Natural killer cell (primary cell): ENCODE results near the gene MED13L. TPM values are rescaled to one million over a fixed set of nuclear protein-coding genes. Genes with fewer than 3 reads are reported as not detected.
"Not testable (repeated sequence)": the region's sequence is repeated elsewhere in the genome, so short reads cannot be mapped to it uniquely, and the experiment has no call there.

Experiments used
- ATAC-seq, 3 donors: fragments of 150-1000 bp in 2 of 3; fragments of 200-7000 bp in 1 of 3; cut with Tn5 transposase; 1 replicate in 1 of 3; 2 replicates in 2 of 3; pipeline ENCODE4 v1.10.0; 2021; ENCODE audit warnings: mild to moderate bottlenecking in 2 of 3, moderate library complexity in 2 of 3
- DNase-seq, 2 donors: peaks; one replicate each; pipeline versions ENCODE4 v3.0.0 to v3.0.0-alpha.2; 2013 to 2021; ENCODE audit warnings: mixed read lengths in 1 of 2
- H3K27ac ChIP-seq: one replicate; pipeline ENCODE4 v1.5.1; 2013; ENCODE audit warnings: mild to moderate bottlenecking, low read length
- H3K27me3 ChIP-seq: one replicate; pipeline ENCODE4 v1.6.1; 2013; ENCODE audit warnings: low read length; ENCODE audit not compliant: control insufficient read depth, insufficient read depth
- H3K36me3 ChIP-seq: one replicate; pipeline ENCODE4 v1.6.1; 2013; ENCODE audit warnings: low read length; ENCODE audit not compliant: control insufficient read depth, insufficient read depth
- H3K4me1 ChIP-seq: one replicate; pipeline ENCODE4 v1.6.1; 2013; ENCODE audit warnings: low read length; ENCODE audit not compliant: control insufficient read depth, insufficient read depth
- H3K4me3 ChIP-seq: one replicate; pipeline ENCODE4 v1.5.1; 2013; ENCODE audit warnings: low read length
- H3K9me3 ChIP-seq: one replicate; pipeline ENCODE4 v1.6.1; 2013; ENCODE audit warnings: low read length; ENCODE audit not compliant: control insufficient read depth, insufficient read depth
- H3K27ac Mint-ChIP-seq, 2 donors: one replicate each; pipeline ENCODE4 v1.8.0; 2022; ENCODE audit warnings: mild to moderate bottlenecking in 2 of 2, mixed read lengths in 2 of 2, moderate library complexity in 1 of 2
- H3K27me3 Mint-ChIP-seq, 2 donors: one replicate each; pipeline ENCODE4 v1.8.0; 2022; ENCODE audit warnings: low read depth in 2 of 2, mixed read lengths in 2 of 2
- H3K36me3 Mint-ChIP-seq: one replicate; pipeline ENCODE4 v1.8.0; 2022; ENCODE audit warnings: mixed read lengths
- H3K4me1 Mint-ChIP-seq, 2 donors: one replicate each; pipeline ENCODE4 v1.8.0; 2022; ENCODE audit warnings: mixed read lengths in 2 of 2
- H3K4me3 Mint-ChIP-seq: one replicate; pipeline ENCODE4 v1.8.0; 2022; ENCODE audit warnings: mild to moderate bottlenecking, moderate library complexity, mixed read lengths
- H3K9me3 Mint-ChIP-seq, 2 donors: one replicate each; pipeline ENCODE4 v1.8.0; 2022; ENCODE audit warnings: mixed read lengths in 2 of 2
- WGBS: methylation state at CpG from one replicate; pipeline ENCODE4 v1.1.7; 2013; ENCODE audit warnings: missing lambda C conversion rate; ENCODE audit not compliant: insufficient coverage; 5-methylcytosine and 5-hydroxymethylcytosine counted together
- intact Hi-C: fragments of 100-400 bp; cut with micrococcal nuclease; formaldehyde crosslinking; loops from one replicate; pipeline ENCODE4 v1.14.2; 2022
- total RNA-seq, 4 donors: library from RNA; stranded (reverse); fragments of 120-200 nt in 1 of 4; gene quantifications; one replicate each; pipeline versions ENCODE4 v1.2.3 to v1.2.4, GENCODE V29; 2013 to 2022
- TF ChIP-seq, protein P1 (sequence below): fragments of 200-600 bp; IDR thresholded peaks from one replicate; pipeline ENCODE4 v1.8.0; 2022; ENCODE audit warnings: antibody characterized with exemption

The MED13L gene
- total RNA-seq, 3 donors from 2014 or later (not counting 1 experiment from before 2014, with no cell fraction given) = 237 to 316 (median 240) TPM

DNA sequence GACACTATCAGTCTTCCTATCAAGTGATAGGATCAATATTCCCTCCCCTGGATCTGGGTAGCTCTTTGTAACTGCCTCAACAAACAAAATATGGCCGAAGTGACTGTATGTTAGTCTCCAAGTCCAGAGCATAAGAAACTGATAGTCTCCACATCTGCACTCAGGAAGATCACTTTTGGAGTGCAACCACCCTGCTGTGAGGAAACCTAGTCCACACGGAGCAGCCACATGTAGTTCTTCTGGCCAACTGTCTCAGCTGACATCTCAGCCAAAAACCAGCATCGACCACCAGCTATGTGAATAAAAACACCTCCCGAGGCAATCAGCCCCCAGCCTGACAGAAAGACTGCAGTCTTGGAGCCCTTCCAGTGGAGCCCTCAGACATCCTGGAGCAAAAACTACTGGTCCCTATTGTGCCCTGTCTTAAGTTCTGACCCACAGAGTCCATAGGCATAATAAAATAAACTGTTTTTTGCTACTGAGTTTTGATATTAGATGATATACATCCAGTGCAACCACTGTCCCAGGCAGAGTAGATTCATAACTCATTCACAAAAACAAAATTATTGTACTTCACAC is 143.8 kb downstream of the MED13L start:
- H3K9me3 Mint-ChIP-seq = no peaks in the 10 kb centered on the region
- no peaks in the 10 kb centered on the region for H3K9me3 ChIP-seq
- no peak for DNase-seq
- WGBS = 53% methylated on average over 4 of the region's 4 CpGs
- H3K4me1 ChIP-seq = peaks cover 11% of the 10 kb centered on the region
- H3K36me3 Mint-ChIP-seq = no peaks in the 10 kb centered on the region
- no peaks in the 10 kb centered on the region for H3K36me3 ChIP-seq
- H3K4me3 ChIP-seq = no peak overlapping the region
- TF ChIP-seq, protein P1, sequence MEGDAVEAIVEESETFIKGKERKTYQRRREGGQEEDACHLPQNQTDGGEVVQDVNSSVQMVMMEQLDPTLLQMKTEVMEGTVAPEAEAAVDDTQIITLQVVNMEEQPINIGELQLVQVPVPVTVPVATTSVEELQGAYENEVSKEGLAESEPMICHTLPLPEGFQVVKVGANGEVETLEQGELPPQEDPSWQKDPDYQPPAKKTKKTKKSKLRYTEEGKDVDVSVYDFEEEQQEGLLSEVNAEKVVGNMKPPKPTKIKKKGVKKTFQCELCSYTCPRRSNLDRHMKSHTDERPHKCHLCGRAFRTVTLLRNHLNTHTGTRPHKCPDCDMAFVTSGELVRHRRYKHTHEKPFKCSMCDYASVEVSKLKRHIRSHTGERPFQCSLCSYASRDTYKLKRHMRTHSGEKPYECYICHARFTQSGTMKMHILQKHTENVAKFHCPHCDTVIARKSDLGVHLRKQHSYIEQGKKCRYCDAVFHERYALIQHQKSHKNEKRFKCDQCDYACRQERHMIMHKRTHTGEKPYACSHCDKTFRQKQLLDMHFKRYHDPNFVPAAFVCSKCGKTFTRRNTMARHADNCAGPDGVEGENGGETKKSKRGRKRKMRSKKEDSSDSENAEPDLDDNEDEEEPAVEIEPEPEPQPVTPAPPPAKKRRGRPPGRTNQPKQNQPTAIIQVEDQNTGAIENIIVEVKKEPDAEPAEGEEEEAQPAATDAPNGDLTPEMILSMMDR = no peak
- no peak overlapping the region for H3K4me3 Mint-ChIP-seq
- intact Hi-C loops = no loop called here
- no peak overlapping the region for H3K27ac ChIP-seq
- no peaks in the 10 kb centered on the region for H3K27me3 ChIP-seq
- no peaks in the 10 kb centered on the region for H3K27me3 Mint-ChIP-seq
- peak overlapping the region; percentile 3 to 57 for H3K27ac Mint-ChIP-seq
- ATAC-seq = no peak
- H3K4me1 Mint-ChIP-seq = peaks cover 74 to 78% of the 10 kb centered on the region in 2 donors

DNA sequence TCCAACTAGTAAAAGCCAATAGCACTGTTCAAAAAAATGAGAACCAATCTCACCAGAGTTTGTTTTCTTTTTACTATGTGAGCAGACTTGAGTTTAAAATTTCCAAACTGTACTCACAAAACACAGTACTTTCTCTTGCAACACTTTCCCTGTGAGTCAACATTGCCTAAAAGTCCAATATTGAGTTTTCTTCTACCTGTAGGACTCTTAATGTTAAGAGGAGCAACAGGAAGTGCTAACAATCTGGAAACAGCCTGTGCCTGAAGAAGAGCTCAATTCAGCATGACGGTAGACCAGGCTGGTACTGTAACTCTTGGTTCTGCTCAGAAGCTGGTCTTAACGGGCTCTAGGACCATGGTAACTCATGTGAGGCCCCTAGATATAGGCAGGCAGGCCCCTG is 144.3 kb downstream of the MED13L start:
- ATAC-seq = peak in 1 of 3 donors; percentile 25
- Histone ChIP-seq H3K9me3 (no peaks in the 10 kb centered on the region), H3K4me3 (no peak overlapping the region), H3K27me3 (no peaks in the 10 kb centered on the region), H3K27ac (no peak overlapping the region), H3K36me3 (no peaks in the 10 kb centered on the region), H3K4me1 (peaks cover 11% of the 10 kb centered on the region)
- Mint-ChIP-seq H3K27ac (peak overlapping the region; percentile 3 to 57), H3K4me3 (no peak overlapping the region), H3K27me3 (no peaks in the 10 kb centered on the region), H3K9me3 (no peaks in the 10 kb centered on the region), H3K4me1 (peaks cover 71 to 74% of the 10 kb centered on the region in 2 donors), H3K36me3 (no peaks in the 10 kb centered on the region)
- intact Hi-C loops = no loop called here
- DNase-seq = no peak
- WGBS = 56% methylated on average over 2 of the region's 2 CpGs
- TF ChIP-seq, protein P1 = no peak

DNA sequence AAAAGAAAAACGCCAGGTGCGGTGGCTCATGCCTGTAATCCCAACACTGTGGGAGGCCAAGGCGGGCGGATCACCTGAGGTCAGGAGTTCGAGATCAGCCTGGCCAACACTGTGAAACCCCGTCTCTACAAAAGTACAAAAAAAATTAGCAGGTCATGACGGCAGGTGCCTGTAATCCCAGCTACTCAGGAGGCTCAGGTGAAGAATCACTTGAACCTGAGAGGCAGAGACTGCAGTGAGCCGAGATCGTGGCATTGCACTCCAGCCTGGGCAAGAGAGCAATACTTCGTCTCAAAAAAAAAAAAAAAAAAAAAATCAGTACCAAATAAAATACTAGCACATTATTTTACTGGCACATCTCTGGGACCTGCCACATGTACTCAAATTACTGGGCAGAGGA is 145.5 kb downstream of the MED13L start:
- H3K36me3 Mint-ChIP-seq, H3K4me3 Mint-ChIP-seq, H3K27ac ChIP-seq, H3K9me3 Mint-ChIP-seq, DNase-seq, H3K27me3 Mint-ChIP-seq, ATAC-seq, intact Hi-C loops, H3K36me3 ChIP-seq, H3K4me3 ChIP-seq, H3K27me3 ChIP-seq, H3K27ac Mint-ChIP-seq, H3K9me3 ChIP-seq: not testable (repeated sequence)
- 96% methylated on average over 10 of the region's 10 CpGs for WGBS
- peaks cover 11% of the 10 kb centered on the region for H3K4me1 ChIP-seq
- H3K4me1 Mint-ChIP-seq = peaks cover 74 to 77% of the 10 kb centered on the region in 2 donors

DNA sequence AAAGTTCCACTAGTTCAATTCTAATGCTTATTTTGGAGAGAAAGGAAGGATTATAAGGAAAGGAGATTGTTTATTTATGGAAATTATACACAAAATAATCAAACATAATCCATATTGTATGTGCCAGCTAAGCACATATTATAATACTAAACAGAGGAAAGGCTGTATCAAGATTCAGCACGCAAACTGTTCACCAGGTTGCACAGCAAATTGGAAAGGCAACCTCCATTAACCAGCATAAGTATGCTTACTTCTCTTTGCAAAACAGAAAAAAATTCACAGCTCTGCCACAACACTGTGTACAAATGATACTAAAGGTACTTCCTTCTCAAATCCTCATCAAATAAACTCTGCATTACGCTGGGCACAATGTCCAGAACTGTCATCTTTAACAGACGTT is 146.3 kb downstream of the MED13L start:
- no peaks in the 10 kb centered on the region for H3K36me3 Mint-ChIP-seq
- 76% methylated on average over 2 of the region's 3 CpGs for WGBS

More for the DNA sequence above, 146.3 kb downstream of the MED13L start:
- H3K27ac ChIP-seq = no peak overlapping the region
- TF ChIP-seq, protein P1 = no peak
- Mint-ChIP-seq H3K4me1 (peaks cover 73 to 75% of the 10 kb centered on the region in 2 donors), H3K4me3 (no peak overlapping the region), H3K9me3 (no peaks in the 10 kb centered on the region), H3K27me3 (no peaks in the 10 kb centered on the region), H3K27ac (peak overlapping the region; percentile 51 to 70)
- H3K4me3 ChIP-seq = no peak overlapping the region
- peak in 1 of 3 donors; percentile 29 for ATAC-seq
- no peaks in the 10 kb centered on the region for H3K27me3 ChIP-seq
- H3K36me3 ChIP-seq = no peaks in the 10 kb centered on the region
- no peaks in the 10 kb centered on the region for H3K9me3 ChIP-seq
- H3K4me1 ChIP-seq = peaks cover 11% of the 10 kb centered on the region
- no peak for DNase-seq
- intact Hi-C loops = no loop called here
